ENCODE measurements around the gene SEPHS2.

DNA sequence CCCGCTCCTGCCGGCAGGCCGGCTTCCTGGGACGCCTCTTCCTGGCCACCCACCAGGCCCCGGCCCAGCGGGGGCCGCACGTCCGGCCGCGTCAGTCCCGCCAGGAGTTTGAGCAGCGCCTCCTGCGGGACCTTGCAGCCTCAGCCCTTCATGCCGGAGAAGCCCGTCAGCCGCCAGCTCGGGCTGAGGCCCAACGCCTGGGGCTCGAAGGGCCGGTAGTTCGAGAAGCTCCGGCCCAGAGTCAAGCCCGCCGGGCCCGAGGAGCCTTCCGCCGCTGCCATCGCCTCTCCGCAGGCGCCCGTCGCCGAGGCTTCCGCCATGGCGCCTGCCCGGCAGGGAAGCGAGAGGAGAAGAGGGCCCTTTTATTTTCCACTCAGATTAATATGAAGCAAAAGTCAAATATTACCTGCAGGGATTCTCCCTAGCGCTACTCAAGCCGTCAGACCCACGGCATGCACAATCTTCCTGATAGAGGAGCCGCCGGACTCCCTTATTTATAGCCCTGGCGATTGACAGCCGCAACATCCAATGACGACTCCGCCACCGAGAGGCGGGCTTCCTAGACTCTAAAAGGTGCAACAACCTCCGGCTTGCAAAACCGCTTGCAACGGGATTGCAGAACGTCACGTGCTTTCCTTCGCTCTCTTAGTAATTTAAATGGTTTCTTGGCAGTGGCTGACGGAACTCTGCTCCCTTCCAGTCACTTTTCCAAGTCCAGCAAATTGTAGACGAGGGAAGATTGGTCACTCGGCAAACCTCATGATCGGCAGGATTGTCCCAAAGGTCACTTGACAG is at the start of gene SEPHS2:
- TF ChIP-seq CTCF (IDR thresholded peaks at IDR 0.05; ENCODE audit: insufficient read depth, low read depth, low read length) (peak; percentile 10), EZH2 (IDR thresholded peaks at IDR 0.05; ENCODE audit: insufficient read depth, low read length) (no peak)

All from astrocyte (in vitro differentiated cells and primary cell).